HEK293T (cell line): Measurements from ENCODE around the gene HHLA2.

ENCODE experiments used
- CTCF ChIA-PET: fragments of 350-600 bp; formaldehyde crosslinking; extraction: SDS; loops from one replicate; lab custom pipeline; 2021; ENCODE audit warnings: antibody characterized with exemption, inconsistent platforms; lab: Yijun Ruan, JAX
- POLR2A ChIA-PET: fragments of 350-600 bp; formaldehyde crosslinking; extraction: SDS; loops from one replicate; lab custom pipeline; 2020; ENCODE audit warnings: antibody characterized with exemption, inconsistent platforms; lab: Yijun Ruan, JAX
- DNase-seq: peaks from one replicate; pipeline ENCODE4 v3.0.0; 2012; ENCODE audit warnings: mixed read lengths; ENCODE audit errors: extremely low spot score
- ARNT ChIP-seq: fragments of 450-650 bp; IDR thresholded peaks from 2 replicates; pipeline ENCODE4 v1.6.1; 2017; ENCODE audit warnings: mild to moderate bottlenecking
- BHLHE40 ChIP-seq: fragments of 450-650 bp; IDR thresholded peaks from 2 replicates; pipeline ENCODE4 v1.6.1; 2016; ENCODE audit warnings: mild to moderate bottlenecking, moderate library complexity, borderline replicate concordance
- CTBP1 ChIP-seq: fragments of 450-650 bp; IDR thresholded peaks from 2 replicates; pipeline ENCODE4 v1.6.1; 2016; ENCODE audit warnings: borderline replicate concordance
- ELF4 ChIP-seq: fragments of 450-650 bp; IDR thresholded peaks from 2 replicates; pipeline ENCODE4 v1.6.1; 2017; ENCODE audit warnings: antibody characterized with exemption
- FOXA1 ChIP-seq: fragments of 450-650 bp; IDR thresholded peaks from 2 replicates; pipeline ENCODE4 v1.6.1; 2016; ENCODE audit warnings: mild to moderate bottlenecking
- FOXK2 ChIP-seq: fragments of 450-650 bp; IDR thresholded peaks from 2 replicates; pipeline ENCODE4 v1.6.1; 2016; ENCODE audit warnings: mild to moderate bottlenecking
- FOXM1 ChIP-seq: fragments of 450-650 bp; IDR thresholded peaks from 2 replicates; pipeline ENCODE4 v1.6.1; 2017; ENCODE audit warnings: mild to moderate bottlenecking, borderline replicate concordance
- HDGF ChIP-seq: fragments of 450-650 bp; IDR thresholded peaks from 2 replicates; pipeline ENCODE4 v1.6.1; 2017; ENCODE audit warnings: antibody characterized with exemption, borderline replicate concordance
- L3MBTL2 ChIP-seq: fragments of 450-650 bp; conservative IDR thresholded peaks from 2 replicates; pipeline ENCODE4 v1.6.1; 2016; ENCODE audit warnings: mild to moderate bottlenecking
- LEF1 ChIP-seq: fragments of 450-650 bp; IDR thresholded peaks from 2 replicates; pipeline ENCODE4 v1.6.1; 2017; ENCODE audit warnings: mild to moderate bottlenecking, borderline replicate concordance
- NFRKB ChIP-seq: fragments of 450-650 bp; IDR thresholded peaks from 2 replicates; pipeline ENCODE4 v1.6.1; 2016; ENCODE audit warnings: mild to moderate bottlenecking, moderate library complexity
- SP1 ChIP-seq: fragments of 450-650 bp; IDR thresholded peaks from 2 replicates; pipeline ENCODE4 v1.6.1; 2017
- SUZ12 ChIP-seq: fragments of 450-650 bp; IDR thresholded peaks from 2 replicates; pipeline ENCODE4 v1.6.1; 2016; ENCODE audit warnings: mild to moderate bottlenecking
- TARDBP ChIP-seq: fragments of 450-650 bp; IDR thresholded peaks from 2 replicates; pipeline ENCODE4 v1.6.1; 2016
- ZNF384 ChIP-seq: fragments of 450-650 bp; IDR thresholded peaks from 2 replicates; pipeline ENCODE4 v1.6.1; 2016
- TF ChIP-seq, protein P1 (sequence below): fragments of 450-650 bp; IDR thresholded peaks from 2 replicates; pipeline ENCODE4 v1.6.1; 2016

Gene HHLA2

DNA sequence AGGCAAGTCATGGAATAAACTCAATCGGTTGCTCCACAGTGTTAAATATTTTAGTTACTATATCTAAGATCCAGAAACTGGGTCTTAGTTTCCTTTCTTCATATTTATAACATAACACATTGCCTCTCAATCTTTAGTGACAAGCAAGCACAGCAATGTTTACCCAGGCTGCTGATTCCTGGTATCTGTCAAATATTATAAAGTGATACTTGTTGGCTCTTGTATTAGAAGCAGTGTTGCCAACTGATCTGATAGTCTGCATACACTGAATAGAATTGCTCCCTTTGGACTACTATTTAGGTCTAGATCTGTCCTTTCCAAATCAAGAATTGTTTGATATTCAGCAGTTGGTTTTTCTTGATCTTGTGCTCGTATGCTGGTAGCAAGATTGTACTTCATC is 7.2 kb upstream of the HHLA2 start:
- ChIA-PET POLR2A (no interaction called here), CTCF (no interaction called here)
- TF ChIP-seq ZNF384 (no peak), L3MBTL2 (no peak), NFRKB (no peak), FOXM1 (no peak), CTBP1 (no peak), ELF4 (no peak), SP1 (no peak), FOXA1 (no peak), TARDBP (no peak), FOXK2 (no peak), BHLHE40 (no peak)
- DNase-seq, result no peak

DNA sequence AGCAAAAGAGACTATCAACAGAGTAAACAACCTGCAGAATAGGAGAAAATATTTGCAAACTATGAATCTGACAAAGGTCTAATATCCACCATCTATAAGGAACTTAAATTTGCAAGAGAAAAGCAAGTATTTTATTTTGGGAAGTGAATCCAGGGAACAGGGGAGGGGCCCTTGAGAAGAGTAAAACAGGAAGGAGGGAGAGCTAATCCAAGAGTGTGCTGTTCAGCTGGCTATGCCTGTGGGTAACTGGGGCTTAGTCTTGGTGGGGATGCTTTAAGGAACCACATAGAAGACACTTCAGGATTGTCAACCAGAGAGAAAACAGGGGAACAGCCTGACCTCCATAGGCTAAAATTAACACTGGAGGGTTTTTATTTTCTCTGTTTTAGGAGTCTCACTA is 3.9 kb upstream of the HHLA2 start:
- ChIA-PET CTCF (no interaction called here), POLR2A (no interaction called here)
- TF ChIP-seq LEF1 (no peak), L3MBTL2 (no peak), ELF4 (no peak), BHLHE40 (no peak), SUZ12 (no peak)
- no peak for DNase-seq

DNA sequence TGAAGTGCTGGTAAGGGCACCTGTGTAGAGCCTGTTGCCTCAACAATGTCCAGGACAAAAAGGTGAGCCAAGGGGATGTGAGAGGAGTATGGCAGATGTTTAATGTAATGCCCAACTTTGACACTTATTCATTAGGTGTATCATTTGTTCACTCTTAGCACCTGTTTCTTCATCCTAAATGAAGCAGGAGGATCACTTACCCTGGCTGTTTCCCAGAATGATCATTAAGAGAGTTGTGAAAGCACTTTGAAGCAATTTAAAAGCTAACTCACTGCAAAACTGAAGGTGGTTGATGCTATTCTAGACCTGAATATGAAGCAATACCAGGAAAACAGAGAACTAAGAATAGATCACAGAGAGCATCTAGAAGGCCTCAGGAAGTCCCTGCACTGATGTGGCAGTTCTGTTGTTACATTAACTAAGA is 3.4 kb upstream of the HHLA2 start:
- CTCF ChIA-PET, result no interaction called here
- POLR2A ChIA-PET, result no interaction called here
- TF ChIP-seq ARNT (no peak), TARDBP (no peak), SP1 (no peak), NFRKB (no peak), LEF1 (no peak), FOXK2 (no peak), HDGF (no peak), FOXM1 (no peak), ZNF384 (no peak), ELF4 (no peak), L3MBTL2 (no peak), SUZ12 (no peak)
- TF ChIP-seq, protein P1, sequence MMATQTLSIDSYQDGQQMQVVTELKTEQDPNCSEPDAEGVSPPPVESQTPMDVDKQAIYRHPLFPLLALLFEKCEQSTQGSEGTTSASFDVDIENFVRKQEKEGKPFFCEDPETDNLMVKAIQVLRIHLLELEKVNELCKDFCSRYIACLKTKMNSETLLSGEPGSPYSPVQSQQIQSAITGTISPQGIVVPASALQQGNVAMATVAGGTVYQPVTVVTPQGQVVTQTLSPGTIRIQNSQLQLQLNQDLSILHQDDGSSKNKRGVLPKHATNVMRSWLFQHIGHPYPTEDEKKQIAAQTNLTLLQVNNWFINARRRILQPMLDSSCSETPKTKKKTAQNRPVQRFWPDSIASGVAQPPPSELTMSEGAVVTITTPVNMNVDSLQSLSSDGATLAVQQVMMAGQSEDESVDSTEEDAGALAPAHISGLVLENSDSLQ, result no peak
- no peak for DNase-seq

DNA sequence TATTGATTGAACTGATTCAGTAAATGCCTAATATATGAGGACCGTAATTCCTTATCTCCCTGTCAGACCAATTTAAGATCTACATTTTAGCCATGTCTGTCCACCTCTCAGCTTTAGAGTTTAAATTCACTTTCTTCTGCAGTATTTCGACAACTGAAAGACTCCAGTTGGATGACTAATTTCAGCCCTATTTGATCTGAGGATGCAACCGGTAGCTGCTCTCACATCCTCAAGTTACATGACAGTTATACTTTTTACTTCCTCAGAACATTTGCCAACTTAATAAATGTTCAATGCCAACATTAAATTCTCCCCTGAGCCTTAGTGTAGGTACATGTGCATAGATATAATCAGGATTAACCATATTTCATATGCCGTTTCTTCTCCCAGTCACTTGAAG is 2.5 kb upstream of the HHLA2 start:
- ChIA-PET POLR2A (no interaction called here), CTCF (no interaction called here)
- no peak for DNase-seq
- TF ChIP-seq SP1, result no peak
- no peak for TF ChIP-seq CTBP1
- TF ChIP-seq ELF4, result no peak
- no peak for TF ChIP-seq ARNT
- TF ChIP-seq FOXA1, result no peak
- TF ChIP-seq ZNF384, result no peak
- TF ChIP-seq, protein P1, result no peak
- TF ChIP-seq HDGF, result no peak

DNA sequence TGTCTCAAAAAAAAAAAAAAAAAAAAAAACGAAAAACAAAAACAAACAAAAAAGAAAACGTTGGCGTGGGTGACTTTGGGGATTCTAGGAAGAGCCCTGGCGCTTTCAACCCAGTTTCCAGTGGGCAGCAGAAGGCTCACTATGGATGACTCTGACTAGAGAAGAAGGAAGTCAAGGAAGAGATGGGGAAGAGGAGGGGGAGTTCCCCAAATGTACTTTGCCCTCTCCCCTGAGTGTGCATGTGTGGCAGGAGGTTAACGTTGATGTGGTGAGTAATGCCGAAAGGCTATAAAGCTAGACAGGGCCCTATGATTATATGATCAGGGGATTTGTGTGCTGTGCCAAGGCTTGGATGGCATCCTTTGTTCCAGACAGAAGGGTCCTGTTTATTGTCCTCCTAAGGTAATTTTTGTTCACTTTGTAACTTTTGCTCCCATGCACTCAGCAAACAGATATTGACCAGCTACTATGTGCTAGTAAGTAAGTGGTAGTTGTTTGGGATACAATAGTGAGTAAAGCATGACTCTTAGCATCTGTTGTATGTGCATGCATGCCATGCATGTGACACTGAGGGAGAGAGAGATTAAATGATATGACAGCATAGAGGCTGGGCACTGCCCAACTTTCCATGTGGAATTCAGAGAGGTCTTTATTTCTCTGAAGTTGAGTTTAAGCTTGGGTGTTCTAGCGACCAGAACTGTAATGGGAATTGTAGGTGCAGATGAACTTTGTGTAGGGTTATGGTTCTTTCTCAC is 750 bp upstream of the HHLA2 start:
- ChIA-PET CTCF (no interaction called here), POLR2A (no interaction called here)
- TF ChIP-seq, protein P1, result no peak
- DNase-seq, result no peak

DNA sequence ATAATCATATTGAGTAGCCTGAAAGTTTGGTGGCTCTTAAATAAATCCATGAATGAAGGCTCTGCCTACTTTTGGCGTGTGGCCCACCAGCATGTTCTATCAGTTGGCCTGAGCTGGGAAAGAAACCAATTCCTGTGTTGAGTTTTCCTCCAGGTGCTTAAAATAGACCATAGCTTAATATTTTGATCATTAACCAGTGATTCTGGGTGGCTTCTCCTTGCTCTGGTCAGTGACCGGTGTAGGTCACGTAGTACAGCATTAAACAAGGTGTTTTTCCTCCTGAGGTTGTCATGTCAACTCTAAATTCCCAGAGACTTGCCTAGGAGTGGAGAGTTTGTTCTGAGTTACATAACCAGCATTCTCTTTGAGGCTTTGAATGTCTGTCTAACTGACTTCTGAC is 1.3 kb downstream of the HHLA2 start:
- ChIA-PET CTCF (no interaction called here), POLR2A (no interaction called here)
- TF ChIP-seq SP1 (no peak), L3MBTL2 (no peak), ZNF384 (no peak), LEF1 (no peak), BHLHE40 (no peak), CTBP1 (no peak), HDGF (no peak), SUZ12 (no peak), TARDBP (no peak), NFRKB (no peak), FOXA1 (no peak), FOXM1 (no peak), ELF4 (no peak), ARNT (no peak), FOXK2 (no peak)
- TF ChIP-seq, protein P1, result no peak
- no peak for DNase-seq
